ENCODE results near the gene JMJD8. TPM values are rescaled to one million over a fixed set of nuclear protein-coding genes. Genes with fewer than 3 reads are reported as not detected.

JMJD8 gene
- total and polyA plus RNA-seq, 9 of the 15 experiments (the other 6 are each of a cell fraction or from before 2014, with no cell fraction given): 1.2 to 50.6 (median 29.3) TPM

DNA sequence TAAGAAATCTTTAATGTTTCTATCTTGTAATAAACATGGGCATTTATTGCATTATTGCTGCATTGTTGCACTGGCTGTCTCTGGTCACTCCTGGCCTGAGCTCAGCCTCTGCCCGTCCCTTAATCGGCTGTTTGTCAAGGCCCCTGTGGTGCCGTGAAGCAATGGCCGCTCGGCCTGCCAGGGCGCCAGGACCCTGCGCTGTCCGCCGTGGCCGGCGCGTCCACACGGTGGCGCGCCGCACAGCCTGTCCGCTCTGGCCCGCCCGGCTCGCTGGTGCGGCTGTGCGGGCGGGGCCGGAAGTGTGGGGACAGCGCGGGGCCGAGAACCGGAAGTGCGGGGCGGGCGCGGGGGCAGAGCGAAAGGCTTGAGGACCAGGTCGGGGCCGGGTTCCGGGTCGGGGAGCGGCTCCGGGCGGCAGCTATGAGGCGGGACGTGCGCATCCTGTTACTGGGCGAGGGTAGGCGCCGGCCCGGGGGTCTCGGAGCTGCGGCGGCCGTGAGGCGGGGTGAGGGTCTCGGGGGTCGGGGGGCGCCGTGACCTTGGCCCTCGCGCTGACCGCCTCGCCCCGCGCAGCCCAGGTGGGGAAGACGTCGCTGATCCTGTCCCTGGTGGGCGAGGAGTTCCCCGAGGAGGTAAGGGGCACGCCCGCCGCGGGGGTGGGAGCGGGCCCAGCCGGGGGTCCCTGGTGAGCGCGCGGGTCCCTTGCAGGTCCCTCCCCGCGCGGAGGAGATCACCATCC, 16.2 kb downstream of the JMJD8 start, which contains the start of gene RHOT2 (continued):
- TF ChIP-seq ATF1 (CRISPR knock-in tag; IDR thresholded peaks at IDR 0.05): no peak
- TF ChIP-seq ATF1 (tag; IDR thresholded peaks at IDR 0.05): peak; percentile 72
- TF ChIP-seq, protein P1, sequence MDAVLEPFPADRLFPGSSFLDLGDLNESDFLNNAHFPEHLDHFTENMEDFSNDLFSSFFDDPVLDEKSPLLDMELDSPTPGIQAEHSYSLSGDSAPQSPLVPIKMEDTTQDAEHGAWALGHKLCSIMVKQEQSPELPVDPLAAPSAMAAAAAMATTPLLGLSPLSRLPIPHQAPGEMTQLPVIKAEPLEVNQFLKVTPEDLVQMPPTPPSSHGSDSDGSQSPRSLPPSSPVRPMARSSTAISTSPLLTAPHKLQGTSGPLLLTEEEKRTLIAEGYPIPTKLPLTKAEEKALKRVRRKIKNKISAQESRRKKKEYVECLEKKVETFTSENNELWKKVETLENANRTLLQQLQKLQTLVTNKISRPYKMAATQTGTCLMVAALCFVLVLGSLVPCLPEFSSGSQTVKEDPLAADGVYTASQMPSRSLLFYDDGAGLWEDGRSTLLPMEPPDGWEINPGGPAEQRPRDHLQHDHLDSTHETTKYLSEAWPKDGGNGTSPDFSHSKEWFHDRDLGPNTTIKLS (IDR thresholded peaks at IDR 0.05; ENCODE audit: borderline replicate concordance, low read depth): peak; percentile 92; the same call in 1 of the 2 replicates
- TF ChIP-seq SMAD4 (CRISPR knock-in tag; conservative IDR thresholded peaks at IDR 0.05): peak; percentile 85
- TF ChIP-seq NONO (IDR thresholded peaks at IDR 0.05; ENCODE audit: low read depth in 2 of 2, low read length in 1 of 2): peak in 1 of 2 experiments; percentile 95; a peak in 2 of 4 replicates
- TF ChIP-seq, protein P2, sequence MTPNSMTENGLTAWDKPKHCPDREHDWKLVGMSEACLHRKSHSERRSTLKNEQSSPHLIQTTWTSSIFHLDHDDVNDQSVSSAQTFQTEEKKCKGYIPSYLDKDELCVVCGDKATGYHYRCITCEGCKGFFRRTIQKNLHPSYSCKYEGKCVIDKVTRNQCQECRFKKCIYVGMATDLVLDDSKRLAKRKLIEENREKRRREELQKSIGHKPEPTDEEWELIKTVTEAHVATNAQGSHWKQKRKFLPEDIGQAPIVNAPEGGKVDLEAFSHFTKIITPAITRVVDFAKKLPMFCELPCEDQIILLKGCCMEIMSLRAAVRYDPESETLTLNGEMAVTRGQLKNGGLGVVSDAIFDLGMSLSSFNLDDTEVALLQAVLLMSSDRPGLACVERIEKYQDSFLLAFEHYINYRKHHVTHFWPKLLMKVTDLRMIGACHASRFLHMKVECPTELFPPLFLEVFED (CRISPR knock-in tag; conservative IDR thresholded peaks at IDR 0.05): no peak
- 0 out of 2 replicates have a peak, but pooled peaks have one; percentile 53 for TF ChIP-seq KLF13 (tag; IDR thresholded peaks at IDR 0.05; ENCODE audit: borderline replicate concordance, low read depth)
- peak; percentile 64 for TF ChIP-seq BHLHE40 (IDR thresholded peaks at IDR 0.05; ENCODE audit: low read length)
- peak; percentile 65 for TF ChIP-seq EP300 (IDR thresholded peaks at IDR 0.05; ENCODE audit: low read length)

Measured in K562 (cell line).